HL-60 (cell line): Measurements from ENCODE around the gene MAP3K10.

Experiments
- DNase-seq, 2 experiments: peaks; one replicate each; pipeline ENCODE4 v3.0.0-alpha.2; 2010 to 2020; ENCODE audit warnings: low read depth in 1 of 2, low spot score in 1 of 2
- H3K27ac ChIP-seq: fragments of 250-450 bp; sonication (Bioruptor Pico); replicated peaks from 2 replicates; pipeline ENCODE4 v1.5.1; 2020; ENCODE audit warnings: mild to moderate bottlenecking, moderate library complexity
- H3K27me3 ChIP-seq: fragments of 250-450 bp; sonication (Bioruptor Pico); 2 replicates; pipeline ENCODE4 v1.5.1; 2021; ENCODE audit warnings: mild to moderate bottlenecking, moderate library complexity; ENCODE audit not compliant: insufficient read depth, poor library complexity, severe bottlenecking
- H3K4me3 ChIP-seq: replicated peaks from 2 replicates; pipeline ENCODE4 v1.5.1; 2011; ENCODE audit warnings: mild to moderate bottlenecking, control low read depth, low read length; ENCODE audit not compliant: insufficient read depth
- CTCF ChIP-seq: IDR thresholded peaks from one replicate; pipeline ENCODE4 v1.5.1; 2011; ENCODE audit warnings: low read length, control low read depth, inconsistent platforms; ENCODE audit not compliant: insufficient read depth
- GABPA ChIP-seq: IDR thresholded peaks from 2 replicates; pipeline ENCODE4 v1.6.1; 2012; ENCODE audit warnings: low read depth
- POLR2AphosphoS5 ChIP-seq: IDR thresholded peaks from 2 replicates; pipeline ENCODE4 v1.6.1; 2012; ENCODE audit warnings: low read depth
- REST ChIP-seq: IDR thresholded peaks from 2 replicates; pipeline ENCODE4 v1.6.1; 2012; ENCODE audit warnings: low read depth; ENCODE audit not compliant: insufficient replicate concordance
- SPI1 ChIP-seq: IDR thresholded peaks from 2 replicates; pipeline ENCODE4 v1.6.1; 2012; ENCODE audit warnings: low read depth, mild to moderate bottlenecking, borderline replicate concordance

Gene MAP3K10

DNA sequence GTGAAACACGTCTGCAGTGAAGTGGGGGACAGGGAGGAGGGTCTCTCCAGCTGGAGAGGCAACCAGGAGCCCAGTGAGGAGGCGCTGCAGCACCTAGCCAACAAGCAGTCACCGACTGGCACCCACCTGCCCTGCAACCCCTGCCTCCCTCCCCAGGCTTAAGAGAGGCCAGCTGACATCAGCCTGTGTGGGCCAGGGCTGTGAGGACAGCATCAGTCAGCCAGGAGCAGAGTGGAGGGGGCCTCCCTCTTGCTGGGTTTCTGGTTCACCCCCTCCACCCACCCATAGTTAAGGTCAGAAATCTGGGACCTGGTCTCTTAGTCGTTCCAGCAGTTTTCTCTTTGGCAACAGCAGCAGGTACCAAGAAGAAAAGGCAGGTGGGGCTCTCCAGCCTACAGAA is 60.8 kb downstream of the MAP3K10 start:
- H3K4me3 ChIP-seq = no peak overlapping the region
- no peak for DNase-seq
- no peak overlapping the region for H3K27ac ChIP-seq
- TF ChIP-seq POLR2AphosphoS5 (no peak), SPI1 (no peak), GABPA (no peak), REST (no peak), CTCF (no peak)
- H3K27me3 ChIP-seq = no peaks in the 10 kb centered on the region

DNA sequence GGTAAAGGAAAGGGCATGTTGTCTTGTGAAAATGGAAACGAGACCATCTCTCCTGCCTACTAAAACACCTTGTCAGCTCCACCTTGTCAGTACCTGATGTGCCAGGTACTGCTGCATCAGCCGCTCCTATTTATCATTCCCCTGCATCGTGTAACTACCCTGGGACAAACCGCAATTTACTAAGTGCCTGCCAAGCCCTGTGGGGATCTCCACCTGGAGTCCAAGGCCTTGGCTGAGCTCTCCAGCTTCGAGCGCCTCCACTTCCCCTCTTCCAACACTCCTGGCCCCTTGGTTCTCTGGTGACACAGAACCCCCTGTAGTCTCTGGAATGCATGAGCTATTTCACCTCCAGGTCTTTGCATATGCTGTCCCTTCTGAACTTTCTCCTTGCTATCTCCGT is 61.2 kb downstream of the MAP3K10 start:
- TF ChIP-seq SPI1 (no peak), REST (no peak), POLR2AphosphoS5 (no peak), GABPA (no peak), CTCF (no peak)
- Histone ChIP-seq H3K27ac (no peak overlapping the region), H3K27me3 (no peaks in the 10 kb centered on the region), H3K4me3 (no peak overlapping the region)
- DNase-seq = no peak

GRCh38 chr19:40253611-40254092 is 62.4 kb downstream of the MAP3K10 start:
- TF ChIP-seq REST (no peak), GABPA (no peak), POLR2AphosphoS5 (no peak), SPI1 (no peak), CTCF (no peak)
- H3K4me3 ChIP-seq = no peak overlapping the region
- DNase-seq = no peak
- no peaks in the 10 kb centered on the region for H3K27me3 ChIP-seq
- H3K27ac ChIP-seq = no peak overlapping the region
